Measurements from ENCODE around the gene PPP1R11.
"Not testable (repeated sequence)": the region's sequence is repeated elsewhere in the genome, so short reads cannot be mapped to it uniquely, and the experiment has no call there.

The PPP1R11 gene

DNA sequence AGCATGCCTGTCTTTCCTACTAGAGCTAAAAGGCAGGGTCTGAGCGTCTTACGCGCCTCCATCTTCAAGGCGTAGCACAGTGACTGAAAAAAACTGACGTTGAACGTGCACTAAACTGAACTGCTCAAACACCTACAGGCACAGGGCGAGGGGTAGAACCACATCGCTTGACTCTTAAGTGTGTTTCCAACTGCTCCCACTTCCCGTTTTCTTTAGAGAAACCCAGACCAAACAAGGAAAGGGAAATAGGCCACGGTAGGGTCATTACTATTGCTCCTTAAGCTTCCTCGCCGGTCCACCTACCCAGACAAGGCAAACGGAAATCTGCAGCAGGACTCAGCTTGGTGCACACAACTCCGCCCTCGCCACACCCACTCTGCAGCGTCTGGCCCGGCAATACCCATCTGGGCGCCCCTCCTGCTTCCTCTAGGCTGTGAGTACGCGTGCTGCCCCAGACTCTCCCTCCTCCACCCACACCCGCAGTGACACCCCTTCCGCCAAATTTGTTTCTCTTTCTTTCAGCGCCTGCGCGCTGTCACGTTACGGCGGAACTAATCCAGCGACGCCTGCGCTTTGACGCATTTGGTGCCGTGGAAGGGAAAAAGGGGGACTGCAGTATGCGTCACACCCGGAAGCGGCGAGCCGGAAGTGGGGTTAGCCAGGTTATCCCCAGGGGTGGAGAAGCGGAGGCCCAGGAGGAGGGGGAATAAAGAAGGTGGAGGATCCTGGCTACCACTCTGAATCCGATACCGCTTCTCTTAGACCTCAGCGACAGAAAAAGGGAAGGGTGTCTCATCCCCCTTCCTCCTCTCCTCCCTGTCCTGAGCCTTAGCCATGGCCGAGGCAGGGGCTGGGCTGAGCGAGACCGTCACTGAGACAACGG lies at the start of gene PPP1R11:
PPP1R11 (plus strand) TSS at position 622 of the 883 bp plus-strand sequence; CDS start at position 835, 213 bp downstream.
- no peaks in the 10 kb centered on the region for H3K9me3 ChIP-seq (ENCODE audit: control insufficient read depth, insufficient read depth, low read length)
- H3K4me1 ChIP-seq (ENCODE audit: control insufficient read depth, insufficient read depth, low read length): peaks cover 18% of the 10 kb centered on the region
- peak within 1 kb of the TSS; percentile 93 for H3K27ac ChIP-seq (ENCODE audit: low read depth, low read length)
- peaks cover 23% of the 10 kb centered on the region for H3K27me3 ChIP-seq (ENCODE audit: control insufficient read depth, insufficient read depth, low read length)
- peaks cover 7% of the 10 kb centered on the region; the same call in 1 of the 2 replicates for H3K36me3 ChIP-seq (ENCODE audit: control insufficient read depth, insufficient read depth, low read length)
- H3K4me3 ChIP-seq (ENCODE audit: low read depth, low read length): peak within 1 kb of the TSS; percentile 98
- H3K9ac ChIP-seq (ENCODE audit: low read depth, low read length): peak within 1 kb of the TSS; percentile 71

DNA sequence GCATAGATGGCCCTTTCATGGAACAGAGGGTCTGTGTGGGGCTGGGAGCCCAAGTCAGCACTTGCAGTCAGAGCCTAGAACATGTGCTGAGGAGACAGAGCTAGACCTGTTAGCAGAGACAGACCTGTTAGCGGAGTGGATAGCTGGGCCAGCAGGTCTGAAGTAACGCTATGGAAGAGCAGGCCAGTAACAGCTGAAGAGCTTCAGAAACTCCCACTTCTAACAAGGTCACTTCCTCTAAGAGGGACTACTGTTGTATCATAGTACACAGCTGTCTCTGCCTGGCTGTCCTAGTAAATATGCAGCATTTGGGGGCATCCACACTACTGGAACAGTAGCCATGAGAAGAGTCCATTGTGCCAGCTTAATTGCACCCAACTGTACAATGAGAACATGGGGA lies 47.2 kb upstream of the PPP1R11 start:
- no peak overlapping the region for H3K4me3 ChIP-seq (ENCODE audit: low read depth, low read length)
- no peaks in the 10 kb centered on the region for H3K4me1 ChIP-seq (ENCODE audit: control insufficient read depth, insufficient read depth, low read length)
- no peaks in the 10 kb centered on the region for H3K36me3 ChIP-seq (ENCODE audit: control insufficient read depth, insufficient read depth, low read length)
- no peak overlapping the region for H3K9ac ChIP-seq (ENCODE audit: low read depth, low read length)
- no peaks in the 10 kb centered on the region for H3K27me3 ChIP-seq (ENCODE audit: control insufficient read depth, insufficient read depth, low read length)
- no peak overlapping the region for H3K27ac ChIP-seq (ENCODE audit: low read depth, low read length)
- H3K9me3 ChIP-seq (ENCODE audit: control insufficient read depth, insufficient read depth, low read length): no peaks in the 10 kb centered on the region

GRCh38 chr6:30020626-30021025 lies 46.4 kb upstream of the PPP1R11 start:
- Histone ChIP-seq H3K4me1 (ENCODE audit: control insufficient read depth, insufficient read depth, low read length) (no peaks in the 10 kb centered on the region), H3K9ac (ENCODE audit: low read depth, low read length) (no peak overlapping the region), H3K36me3 (ENCODE audit: control insufficient read depth, insufficient read depth, low read length) (no peaks in the 10 kb centered on the region), H3K27me3 (ENCODE audit: control insufficient read depth, insufficient read depth, low read length) (no peaks in the 10 kb centered on the region), H3K9me3 (ENCODE audit: control insufficient read depth, insufficient read depth, low read length) (no peaks in the 10 kb centered on the region), H3K27ac (ENCODE audit: low read depth, low read length) (no peak overlapping the region), H3K4me3 (ENCODE audit: low read depth, low read length) (no peak overlapping the region)

- Histone ChIP-seq H3K4me1 (ENCODE audit: control insufficient read depth, insufficient read depth, low read length) (no peaks in the 10 kb centered on the region), H3K9ac (ENCODE audit: low read depth, low read length) (no peak overlapping the region), H3K9me3 (ENCODE audit: control insufficient read depth, insufficient read depth, low read length) (no peaks in the 10 kb centered on the region), H3K36me3 (ENCODE audit: control insufficient read depth, insufficient read depth, low read length) (no peaks in the 10 kb centered on the region), H3K4me3 (ENCODE audit: low read depth, low read length) (no peak overlapping the region), H3K27me3 (ENCODE audit: control insufficient read depth, insufficient read depth, low read length) (no peaks in the 10 kb centered on the region), H3K27ac (ENCODE audit: low read depth, low read length) (no peak overlapping the region)
Measured at GRCh38 chr6:30022189-30022588, 44.8 kb upstream of the PPP1R11 start.

GRCh38 chr6:30022712-30023111 lies 44.3 kb upstream of the PPP1R11 start:
- H3K9me3 ChIP-seq (ENCODE audit: control insufficient read depth, insufficient read depth, low read length); H3K36me3 ChIP-seq (ENCODE audit: control insufficient read depth, insufficient read depth, low read length); H3K4me3 ChIP-seq (ENCODE audit: low read depth, low read length); H3K4me1 ChIP-seq (ENCODE audit: control insufficient read depth, insufficient read depth, low read length); H3K9ac ChIP-seq (ENCODE audit: low read depth, low read length); H3K27ac ChIP-seq (ENCODE audit: low read depth, low read length); H3K27me3 ChIP-seq (ENCODE audit: control insufficient read depth, insufficient read depth, low read length): not testable (repeated sequence)

DNA sequence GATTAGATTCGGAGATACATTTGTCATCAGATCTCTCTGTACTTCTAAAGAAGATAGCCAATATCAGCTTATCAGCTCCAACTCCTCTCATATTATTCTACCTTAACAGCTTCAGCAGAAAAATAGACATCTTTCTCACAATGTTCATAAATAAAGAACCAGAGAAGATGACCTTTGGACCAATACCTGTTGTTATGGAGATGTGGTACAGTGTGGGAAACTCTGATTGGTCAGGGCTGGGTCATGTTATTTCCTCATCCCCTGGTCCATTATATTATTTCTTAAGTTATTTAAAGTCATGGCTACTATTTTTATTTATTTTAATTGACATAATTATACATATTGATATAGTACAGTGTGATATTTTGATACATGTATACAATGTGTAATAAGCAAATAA lies 41.8 kb upstream of the PPP1R11 start:
- Histone ChIP-seq H3K4me1 (ENCODE audit: control insufficient read depth, insufficient read depth, low read length) (no peaks in the 10 kb centered on the region), H3K27me3 (ENCODE audit: control insufficient read depth, insufficient read depth, low read length) (no peaks in the 10 kb centered on the region), H3K27ac (ENCODE audit: low read depth, low read length) (no peak overlapping the region), H3K9ac (ENCODE audit: low read depth, low read length) (no peak overlapping the region), H3K4me3 (ENCODE audit: low read depth, low read length) (no peak overlapping the region), H3K36me3 (ENCODE audit: control insufficient read depth, insufficient read depth, low read length) (no peaks in the 10 kb centered on the region), H3K9me3 (ENCODE audit: control insufficient read depth, insufficient read depth, low read length) (no peaks in the 10 kb centered on the region)

DNA sequence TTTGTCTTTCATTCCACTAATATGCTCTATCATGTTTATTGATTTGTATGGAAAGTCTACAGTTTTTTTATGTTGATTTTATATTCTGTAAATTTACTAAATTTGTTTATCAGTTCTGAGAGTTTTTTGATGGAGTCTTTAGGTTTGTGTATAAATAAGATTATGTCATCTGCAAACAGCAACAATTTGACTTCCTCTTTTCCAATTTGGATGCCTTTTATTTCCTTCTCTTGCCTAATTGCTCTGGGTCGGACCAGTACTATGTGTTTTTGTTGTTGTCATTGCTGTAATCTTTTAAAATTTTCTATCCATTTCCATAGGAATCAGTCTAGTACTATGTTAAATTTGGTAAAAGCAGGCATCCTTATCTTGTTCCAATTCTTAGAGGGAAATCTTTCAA lies 37.4 kb upstream of the PPP1R11 start:
- no peaks in the 10 kb centered on the region for H3K9me3 ChIP-seq (ENCODE audit: control insufficient read depth, insufficient read depth, low read length)
- no peak overlapping the region for H3K27ac ChIP-seq (ENCODE audit: low read depth, low read length)

GRCh38 chr6:30031381-30031780 lies 35.6 kb upstream of the PPP1R11 start:
- Histone ChIP-seq H3K36me3 (ENCODE audit: control insufficient read depth, insufficient read depth, low read length) (no peaks in the 10 kb centered on the region), H3K4me1 (ENCODE audit: control insufficient read depth, insufficient read depth, low read length) (no peaks in the 10 kb centered on the region), H3K9me3 (ENCODE audit: control insufficient read depth, insufficient read depth, low read length) (no peaks in the 10 kb centered on the region), H3K4me3 (ENCODE audit: low read depth, low read length) (no peak overlapping the region), H3K27ac (ENCODE audit: low read depth, low read length) (no peak overlapping the region), H3K9ac (ENCODE audit: low read depth, low read length) (no peak overlapping the region), H3K27me3 (ENCODE audit: control insufficient read depth, insufficient read depth, low read length) (no peaks in the 10 kb centered on the region)

More for the DNA sequence above, 37.4 kb upstream of the PPP1R11 start:
- H3K9ac ChIP-seq (ENCODE audit: low read depth, low read length): no peak overlapping the region
- H3K27me3 ChIP-seq (ENCODE audit: control insufficient read depth, insufficient read depth, low read length): no peaks in the 10 kb centered on the region
- no peaks in the 10 kb centered on the region for H3K36me3 ChIP-seq (ENCODE audit: control insufficient read depth, insufficient read depth, low read length)
- no peaks in the 10 kb centered on the region for H3K4me1 ChIP-seq (ENCODE audit: control insufficient read depth, insufficient read depth, low read length)
- H3K4me3 ChIP-seq (ENCODE audit: low read depth, low read length): no peak overlapping the region

GRCh38 chr6:30033440-30033839 lies 33.6 kb upstream of the PPP1R11 start:
- not testable (repeated sequence) for H3K27me3 ChIP-seq (ENCODE audit: control insufficient read depth, insufficient read depth, low read length); H3K27ac ChIP-seq (ENCODE audit: low read depth, low read length); H3K36me3 ChIP-seq (ENCODE audit: control insufficient read depth, insufficient read depth, low read length); H3K4me1 ChIP-seq (ENCODE audit: control insufficient read depth, insufficient read depth, low read length); H3K9ac ChIP-seq (ENCODE audit: low read depth, low read length); H3K9me3 ChIP-seq (ENCODE audit: control insufficient read depth, insufficient read depth, low read length); H3K4me3 ChIP-seq (ENCODE audit: low read depth, low read length)

DNA sequence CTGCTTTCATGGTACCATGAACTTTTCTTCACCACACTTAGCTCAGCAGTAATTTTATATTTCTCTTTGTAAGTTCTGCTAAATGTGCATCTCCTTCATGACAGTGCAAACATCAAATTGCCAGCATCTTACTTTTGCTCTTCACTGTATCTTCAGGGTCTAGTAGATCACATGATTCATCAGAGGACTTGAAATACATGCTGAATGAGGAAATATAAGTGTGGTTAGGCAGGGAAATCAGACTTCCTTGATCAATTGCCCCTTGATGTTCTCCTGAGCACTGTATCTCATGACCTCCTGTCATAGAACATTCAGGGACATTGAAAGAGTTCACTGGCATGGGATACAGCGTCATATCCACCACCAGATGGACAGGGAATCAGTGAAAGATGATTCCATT lies 31.2 kb upstream of the PPP1R11 start:
- Histone ChIP-seq H3K4me3 (ENCODE audit: low read depth, low read length) (no peak overlapping the region), H3K9me3 (ENCODE audit: control insufficient read depth, insufficient read depth, low read length) (no peaks in the 10 kb centered on the region), H3K4me1 (ENCODE audit: control insufficient read depth, insufficient read depth, low read length) (no peaks in the 10 kb centered on the region), H3K27me3 (ENCODE audit: control insufficient read depth, insufficient read depth, low read length) (no peaks in the 10 kb centered on the region), H3K36me3 (ENCODE audit: control insufficient read depth, insufficient read depth, low read length) (no peaks in the 10 kb centered on the region), H3K9ac (ENCODE audit: low read depth, low read length) (no peak overlapping the region), H3K27ac (ENCODE audit: low read depth, low read length) (no peak overlapping the region)

- Histone ChIP-seq H3K4me1 (ENCODE audit: control insufficient read depth, insufficient read depth, low read length) (no peaks in the 10 kb centered on the region), H3K4me3 (ENCODE audit: low read depth, low read length) (no peak overlapping the region), H3K9me3 (ENCODE audit: control insufficient read depth, insufficient read depth, low read length) (no peaks in the 10 kb centered on the region), H3K27me3 (ENCODE audit: control insufficient read depth, insufficient read depth, low read length) (no peaks in the 10 kb centered on the region), H3K9ac (ENCODE audit: low read depth, low read length) (no peak overlapping the region), H3K36me3 (ENCODE audit: control insufficient read depth, insufficient read depth, low read length) (no peaks in the 10 kb centered on the region), H3K27ac (ENCODE audit: low read depth, low read length) (no peak overlapping the region)
Measured at GRCh38 chr6:30037182-30037788, 29.7 kb upstream of the PPP1R11 start.

All from HUES48 (cell line).